ENCODE results near the gene PRCP. TPM values are rescaled to one million over a fixed set of nuclear protein-coding genes. Genes with fewer than 3 reads are reported as not detected.

Gene PRCP
- total RNA-seq, 2 experiments from 2014 or later, result 22.1 to 22.5 TPM

GRCh38 chr11:82776377-82776776 lies 123.9 kb downstream of the PRCP start:
- no peak for DNase-seq
- Mint-ChIP-seq H3K27ac (no peak overlapping the region), H3K27me3 (peaks cover 19% of the 10 kb centered on the region), H3K4me3 (no peak overlapping the region), H3K4me1 (no peaks in the 10 kb centered on the region), H3K9me3 (no peaks in the 10 kb centered on the region), H3K36me3 (ENCODE audit: low read depth) (no peaks in the 10 kb centered on the region)
- ChIA-PET CTCF (interaction anchor here (1.0 kb wide), 1 partner anchor 10 kb away, joined by 3 read pairs; no protein-coding TSS in a partner anchor), POLR2A (no interaction called here)

- ChIA-PET POLR2A (no interaction called here), CTCF (interaction anchor here (1.0 kb wide), 1 partner anchor 11 kb away, joined by 3 read pairs; no protein-coding TSS in a partner anchor)
- no peaks in the 10 kb centered on the region for H3K4me1 Mint-ChIP-seq
- peaks cover 19% of the 10 kb centered on the region for H3K27me3 Mint-ChIP-seq
- no peak overlapping the region for H3K4me3 Mint-ChIP-seq
- no peaks in the 10 kb centered on the region for H3K9me3 Mint-ChIP-seq
- DNase-seq, result peak; percentile 60
- no peak overlapping the region for H3K27ac Mint-ChIP-seq
- H3K36me3 Mint-ChIP-seq (ENCODE audit: low read depth), result no peaks in the 10 kb centered on the region
Measured at GRCh38 chr11:82775736-82776346, 124.4 kb downstream of the PRCP start.

GRCh38 chr11:82775218-82775617 lies 125.0 kb downstream of the PRCP start:
- POLR2A ChIA-PET, result no interaction called here

More at GRCh38 chr11:82775218-82775617, 125.0 kb downstream of the PRCP start:
- CTCF ChIA-PET, result interaction anchor here (0.5 to 0.6 kb wide), 2 partner anchors 493 to 1009 kb away, joined by 3 read pairs; no protein-coding TSS in a partner anchor
- DNase-seq, result no peak
- Mint-ChIP-seq H3K4me3 (no peak overlapping the region), H3K27me3 (peaks cover 19% of the 10 kb centered on the region), H3K9me3 (no peaks in the 10 kb centered on the region), H3K36me3 (ENCODE audit: low read depth) (no peaks in the 10 kb centered on the region), H3K27ac (no peak overlapping the region), H3K4me1 (no peaks in the 10 kb centered on the region)

Other genes starting within 250 kb of the PRCP start
- not detected for gene FAM181B, start 166.6 kb downstream of the PRCP start, total RNA-seq
- 10 to 100 TPM; 14.7 to 14.8 TPM for gene DDIAS, start 1.3 kb upstream of the PRCP start, total RNA-seq
- gene RAB30, start 171.5 kb upstream of the PRCP start, total RNA-seq, result 10 to 100 TPM in 1 of 2 experiments, 1 to 10 TPM in 1; 8.7 to 10.7 TPM